ENCODE measurements around the gene HS3ST6. TPM values are rescaled to one million over a fixed set of nuclear protein-coding genes. Genes with fewer than 3 reads are reported as not detected.

Gene HS3ST6
- total and polyA plus RNA-seq, 2 of the 13 experiments (the other 11 are each of a cell fraction or from before 2014, with no cell fraction given) = not detected

- TF ChIP-seq SP2 (CRISPR knock-in tag; IDR thresholded peaks at IDR 0.05) = no peak
- TF ChIP-seq ZNF275 (CRISPR knock-in tag; IDR thresholded peaks at IDR 0.05; ENCODE audit: borderline replicate concordance) = no peak
- TF ChIP-seq THAP11 (CRISPR knock-in tag; IDR thresholded peaks at IDR 0.05) = no peak
- no peak for TF ChIP-seq LCORL (IDR thresholded peaks at IDR 0.05)
- 0 out of 2 replicates have a peak, but pooled peaks have one; percentile 40 for TF ChIP-seq LCORL (CRISPR knock-in tag; IDR thresholded peaks at IDR 0.05)
- TF ChIP-seq HCFC1 (IDR thresholded peaks at IDR 0.05; ENCODE audit: low read depth, low read length) = no peak
- no peak for TF ChIP-seq HES4 (CRISPR knock-in tag; IDR thresholded peaks at IDR 0.05; ENCODE audit: borderline replicate concordance)
- no peak for TF ChIP-seq SMAD3 (CRISPR knock-in tag; IDR thresholded peaks at IDR 0.05)
- TF ChIP-seq NR2F1 (CRISPR knock-in tag; IDR thresholded peaks at IDR 0.05) = peak in 1 of 2 experiments; percentile 32; a peak in 1 of 4 replicates
- TF ChIP-seq MED1 (CRISPR knock-in tag; IDR thresholded peaks at IDR 0.05) = no peak
- no peak for TF ChIP-seq FOXP1 (IDR thresholded peaks at IDR 0.05)
- peak; percentile 33; the same call in 1 of the 2 replicates for TF ChIP-seq FOXP1 (CRISPR knock-in tag; IDR thresholded peaks at IDR 0.05)
- no peak for TF ChIP-seq CREM (IDR thresholded peaks at IDR 0.05)
- TF ChIP-seq CREM (CRISPR knock-in tag; IDR thresholded peaks at IDR 0.05) = no peak
- TF ChIP-seq ZNF670 (CRISPR knock-in tag; IDR thresholded peaks at IDR 0.05; ENCODE audit: borderline replicate concordance) = no peak
- no peak for TF ChIP-seq ZNF543 (CRISPR knock-in tag; IDR thresholded peaks at IDR 0.05)
- TF ChIP-seq ZNF205 (CRISPR knock-in tag; IDR thresholded peaks at IDR 0.05) = 0 out of 2 replicates have a peak, but pooled peaks have one; percentile 5
- TF ChIP-seq SRY (CRISPR knock-in tag; IDR thresholded peaks at IDR 0.05) = no peak
- TF ChIP-seq KDM1A (CRISPR knock-in tag; IDR thresholded peaks at IDR 0.05) = no peak
- TF ChIP-seq TSC22D2 (CRISPR knock-in tag; IDR thresholded peaks at IDR 0.05; ENCODE audit: borderline replicate concordance) = no peak
- TF ChIP-seq PRDM4 (CRISPR knock-in tag; IDR thresholded peaks at IDR 0.05; ENCODE audit: borderline replicate concordance) = no peak
- no peak; the same call in 1 of the 2 replicates for TF ChIP-seq FOXO1 (CRISPR knock-in tag; IDR thresholded peaks at IDR 0.05)
- no peak for TF ChIP-seq ZNF788 (CRISPR knock-in tag; IDR thresholded peaks at IDR 0.05; ENCODE audit: borderline replicate concordance)
- TF ChIP-seq ISL2 (CRISPR knock-in tag; IDR thresholded peaks at IDR 0.05) = 0 out of 2 replicates have a peak, but pooled peaks have one; percentile 11
- TF ChIP-seq TOE1 (CRISPR knock-in tag; IDR thresholded peaks at IDR 0.05) = no peak
- TF ChIP-seq HDAC2 (CRISPR knock-in tag; IDR thresholded peaks at IDR 0.05) = no peak; the same call in 1 of the 2 replicates
- no peak for TF ChIP-seq ATF5 (CRISPR knock-in tag; IDR thresholded peaks at IDR 0.05; ENCODE audit: low read depth)
- TF ChIP-seq SP4 (CRISPR knock-in tag; IDR thresholded peaks at IDR 0.05) = no peak
- TF ChIP-seq POGZ (CRISPR knock-in tag; IDR thresholded peaks at IDR 0.05) = peak; percentile 32; the same call in 1 of the 2 replicates
- TF ChIP-seq ZMAT5 (CRISPR knock-in tag; IDR thresholded peaks at IDR 0.05; ENCODE audit: borderline replicate concordance, low read depth) = no peak
Measured at GRCh38 chr16:1870365-1871082, 47.7 kb downstream of the HS3ST6 start (continued).
